GM21381 (cell line): ENCODE measurements around the gene CRMP1.

ENCODE experiments used
- ATAC-seq: cut with Tn5 transposase; IDR thresholded peaks from one replicate; pipeline ENCODE4 v1.9.1; 2021; ENCODE audit warnings: mild to moderate bottlenecking, moderate library complexity; ENCODE audit not compliant: unreplicated experiment

CRMP1 gene

DNA sequence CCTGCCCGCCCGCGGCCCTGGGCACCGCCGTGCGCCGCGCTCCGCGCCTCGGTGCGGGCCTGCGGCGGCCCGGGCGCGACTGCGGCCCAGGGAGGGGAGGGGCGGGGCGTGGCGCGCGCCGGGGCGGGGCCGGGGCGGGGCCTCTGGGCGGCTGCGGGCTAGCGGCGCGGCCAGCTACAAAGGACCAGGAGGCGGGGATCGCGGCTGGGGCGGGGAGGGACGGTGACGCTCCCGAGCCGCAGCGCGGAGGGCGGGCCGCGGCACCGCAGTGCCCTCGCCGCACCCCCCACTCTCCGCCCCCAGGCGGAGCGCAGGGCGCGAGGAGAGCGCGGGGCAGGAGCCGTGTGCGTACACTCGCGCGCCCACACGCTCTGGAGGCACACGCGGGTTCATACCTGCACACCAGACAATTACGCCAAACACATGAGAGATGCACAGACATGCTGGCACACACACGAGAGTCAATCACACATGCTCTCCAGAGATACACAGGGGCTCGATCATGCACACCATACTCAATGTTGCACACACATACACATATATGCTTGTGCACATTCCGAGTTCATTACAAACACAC lies at the start of gene CRMP1:
Gene CRMP1, minus strand, starts transcription at position 83 of the 577 bp plus-strand sequence. CDS start 117 bp downstream, outside the sequence.
- ATAC-seq: no peak

DNA sequence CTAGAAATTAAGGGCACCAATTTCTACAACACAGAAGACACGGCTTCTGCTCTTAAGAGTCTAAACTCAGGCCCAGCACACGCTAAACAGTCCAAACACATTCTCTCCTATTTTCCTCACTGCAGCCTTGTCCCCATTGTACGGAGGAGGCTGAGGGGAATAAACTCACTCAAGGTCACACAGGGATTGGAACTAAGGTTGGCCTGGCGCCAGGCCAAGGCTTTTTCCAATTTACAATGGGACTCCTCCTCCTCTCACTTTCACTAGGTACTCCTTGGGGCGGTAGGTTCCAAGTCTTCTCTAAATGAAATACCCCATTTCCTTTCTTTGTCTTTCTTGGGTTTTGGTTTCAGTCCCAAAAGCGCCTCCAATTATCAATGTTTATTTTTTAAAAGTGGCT lies 48.7 kb upstream of the CRMP1 start:
- ATAC-seq: no peak

DNA sequence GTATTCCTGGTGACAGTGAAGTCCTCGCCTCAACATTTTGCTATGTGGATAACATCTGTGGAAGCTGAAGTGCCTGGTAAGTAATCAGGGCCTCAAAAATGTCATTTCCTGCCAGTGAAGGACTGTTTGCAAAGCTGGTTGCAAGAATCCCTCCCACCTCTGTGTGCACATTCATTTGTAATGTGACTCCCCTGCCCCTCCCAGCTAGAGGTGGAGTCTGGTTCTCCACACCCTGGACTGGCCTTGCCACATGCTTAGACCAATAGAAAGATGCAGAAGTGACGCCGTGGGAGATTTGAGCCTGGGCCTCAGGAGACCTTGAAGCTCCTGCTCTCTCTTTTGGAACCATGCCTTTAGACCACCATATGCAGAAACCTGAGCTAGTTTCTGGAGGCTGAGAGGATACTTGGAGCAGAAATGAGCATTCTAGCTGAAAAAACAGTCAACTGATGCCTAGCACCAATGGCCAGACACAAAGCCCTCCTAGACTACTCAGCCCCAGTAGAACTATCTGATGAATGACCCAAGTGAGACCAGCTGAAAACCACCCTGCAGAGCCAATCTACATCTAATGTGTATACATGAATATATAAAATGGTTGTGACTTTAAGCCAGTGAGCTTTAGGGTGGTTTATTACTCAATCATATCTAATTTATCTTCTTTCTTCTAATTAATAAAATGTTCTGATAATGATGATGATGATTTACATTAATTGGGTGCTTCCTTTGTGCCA lies 47.8 kb upstream of the CRMP1 start:
- ATAC-seq: no peak

DNA sequence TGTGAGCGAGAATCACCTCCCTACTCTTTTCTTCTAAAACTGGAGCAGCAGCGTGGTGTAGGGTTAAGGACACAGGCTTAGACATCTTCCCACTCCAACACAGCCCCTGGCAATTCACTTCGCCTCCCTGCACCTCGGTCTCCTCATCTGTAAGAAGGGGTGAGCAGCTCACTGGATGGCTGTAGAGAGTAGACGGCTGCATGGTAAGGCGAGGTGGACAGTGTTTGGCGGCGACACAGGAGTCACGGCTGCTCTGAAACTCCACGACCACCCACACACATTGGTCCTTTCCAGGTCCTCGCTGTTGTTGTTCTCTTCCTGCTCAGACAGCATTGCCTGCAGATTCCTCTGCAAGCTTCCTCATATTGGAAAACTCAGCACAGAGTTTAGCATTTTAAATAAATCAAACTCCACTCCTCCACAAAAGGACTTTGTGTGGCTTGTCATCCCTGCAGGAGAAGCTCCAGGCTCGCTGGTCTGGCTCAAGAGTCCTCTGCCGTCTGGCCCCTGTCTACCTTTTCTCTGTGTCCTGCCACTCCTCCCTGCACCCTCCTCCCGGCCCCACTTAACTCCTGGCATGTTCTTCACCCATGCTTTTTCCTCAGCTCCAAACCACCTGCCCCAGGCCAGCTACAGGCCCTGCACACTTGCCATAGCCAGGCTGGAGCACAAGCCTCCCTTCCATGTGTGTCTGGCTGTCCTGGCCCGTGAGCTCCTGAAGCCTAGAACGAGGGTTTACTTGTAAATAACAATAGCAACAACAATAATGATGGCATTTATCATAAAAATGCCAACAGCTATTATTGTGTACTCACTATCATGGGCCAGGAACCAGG lies 41.3 kb upstream of the CRMP1 start:
- ATAC-seq: no peak

DNA sequence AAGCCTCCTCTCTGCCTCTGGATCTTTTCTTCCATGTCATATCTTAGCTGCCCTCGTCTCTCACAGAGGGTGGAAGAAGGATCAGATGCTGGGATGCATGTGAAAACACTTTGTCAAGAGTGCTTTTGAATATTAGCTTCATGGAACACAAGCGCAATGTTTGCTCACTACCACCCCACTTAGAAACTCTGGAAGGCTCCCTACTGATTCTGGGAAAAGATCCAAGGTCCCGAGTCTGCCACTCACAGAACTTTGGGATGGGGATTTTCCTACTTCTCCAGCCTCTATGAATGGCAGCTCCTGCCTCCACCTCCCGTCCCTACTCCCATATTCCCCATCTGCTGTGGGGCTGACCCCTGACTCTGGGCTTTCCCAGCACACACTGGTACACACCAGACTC lies 40.2 kb upstream of the CRMP1 start:
- ATAC-seq: no peak

DNA sequence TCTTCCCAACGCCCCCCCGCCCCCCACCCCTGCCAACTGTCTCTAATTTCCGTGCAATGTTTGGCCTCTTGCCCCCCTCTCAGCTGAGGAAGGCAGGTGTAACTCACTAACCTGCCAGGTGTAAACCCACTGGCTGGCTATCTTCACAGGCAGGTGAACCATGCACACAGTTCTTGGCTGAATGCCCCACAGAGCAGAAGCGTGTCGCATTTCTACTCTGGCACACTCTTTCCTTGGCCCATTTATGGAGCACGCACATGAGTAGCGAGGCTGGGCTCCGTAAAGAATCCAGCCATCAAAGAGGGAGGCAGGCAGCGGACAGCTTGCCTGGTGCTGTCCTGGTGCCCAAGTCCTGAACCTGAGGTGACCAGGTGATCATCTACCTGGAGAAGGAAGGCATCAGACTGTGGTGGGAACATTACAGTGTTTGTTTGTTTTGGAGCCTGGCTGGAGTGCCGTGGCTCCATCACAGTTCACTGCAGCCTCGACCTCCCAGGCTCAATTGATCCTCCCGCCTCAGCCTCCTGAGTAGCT lies 39.2 kb upstream of the CRMP1 start:
- no peak for ATAC-seq

DNA sequence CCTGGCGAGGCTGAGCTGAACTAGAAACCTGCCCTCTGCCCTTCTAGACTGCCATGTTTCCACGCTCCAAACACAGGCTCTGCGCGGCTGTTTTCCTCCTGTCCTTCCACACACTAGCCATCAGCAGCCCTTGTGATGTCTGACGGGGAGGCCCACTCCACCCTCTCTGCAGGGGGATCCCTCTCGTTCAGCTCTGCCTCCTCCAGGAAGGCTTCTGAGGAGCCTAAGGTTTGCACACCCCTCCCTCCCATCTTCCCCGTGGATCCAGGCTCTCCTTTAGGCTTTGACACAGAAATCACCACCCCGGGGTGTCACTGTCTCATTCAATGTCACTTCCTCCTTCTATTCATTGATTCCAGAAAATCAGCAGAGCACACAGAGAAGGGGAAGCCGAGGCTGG lies 38.6 kb upstream of the CRMP1 start:
- ATAC-seq: no peak

DNA sequence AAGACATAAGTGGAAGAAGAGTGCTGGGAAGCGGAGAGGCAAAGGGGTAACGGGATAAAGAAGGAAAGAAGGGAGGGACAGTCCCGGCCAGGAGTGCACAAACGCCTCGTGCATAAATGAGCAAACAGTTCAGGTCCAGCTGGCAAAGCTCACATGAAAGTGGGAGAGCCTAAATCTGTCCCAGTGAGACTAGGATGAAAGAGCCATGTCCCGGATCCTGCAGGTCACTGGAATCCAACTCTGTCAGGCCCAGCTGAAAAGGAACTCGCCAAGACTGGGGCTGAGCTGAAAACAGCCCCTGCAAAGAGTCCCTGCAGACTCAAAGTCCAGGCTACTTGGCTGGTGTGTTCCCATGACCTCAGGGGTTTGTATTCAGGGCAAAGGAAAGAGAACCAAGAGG lies 38.0 kb upstream of the CRMP1 start:
- ATAC-seq: no peak

DNA sequence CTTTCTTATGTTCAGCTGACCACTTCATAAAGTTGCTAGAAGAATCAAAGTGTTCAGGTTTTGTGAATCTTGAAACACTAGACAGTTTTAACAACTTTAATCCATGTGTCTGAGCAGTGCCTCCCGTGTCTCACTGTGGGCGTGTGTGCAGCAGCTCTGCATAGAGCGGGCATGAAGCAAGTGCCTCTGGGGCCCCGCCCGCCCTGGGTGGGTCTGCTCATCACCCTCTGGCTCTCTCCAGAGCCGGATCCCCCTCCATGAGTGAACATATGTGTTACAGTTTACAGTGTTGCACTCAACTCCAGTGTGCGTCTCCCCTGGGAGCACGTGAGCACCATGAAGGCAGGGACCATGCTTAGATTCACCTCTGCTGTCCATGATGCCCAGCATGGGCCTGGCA lies 37.6 kb upstream of the CRMP1 start:
- no peak for ATAC-seq

DNA sequence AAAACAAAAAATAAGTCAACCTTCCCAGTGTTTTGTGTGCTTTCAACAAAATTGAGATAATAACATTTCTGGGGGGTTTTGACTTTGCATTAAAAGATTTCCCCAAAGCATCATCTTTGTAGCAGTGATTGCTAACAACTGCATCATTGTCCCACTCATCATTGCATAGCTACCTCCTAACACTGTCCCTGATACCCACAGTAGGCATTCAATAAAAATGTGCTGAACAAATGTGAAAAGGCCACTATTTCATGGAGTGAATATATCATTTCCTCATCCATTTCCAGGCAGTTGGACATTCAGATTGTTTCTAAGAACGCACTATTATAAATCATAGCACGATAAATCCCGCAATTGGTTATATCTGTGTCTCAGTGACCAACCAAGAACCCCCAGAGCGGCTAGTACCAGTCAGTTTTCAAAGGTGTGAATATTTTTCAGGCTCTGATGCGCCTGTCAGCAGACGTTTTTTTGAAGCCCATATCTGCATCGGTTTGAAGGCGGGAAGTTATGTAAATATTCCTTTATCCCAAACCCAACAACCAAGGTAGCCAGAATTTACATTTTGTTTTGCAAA lies 36.0 kb upstream of the CRMP1 start:
- ATAC-seq: no peak

DNA sequence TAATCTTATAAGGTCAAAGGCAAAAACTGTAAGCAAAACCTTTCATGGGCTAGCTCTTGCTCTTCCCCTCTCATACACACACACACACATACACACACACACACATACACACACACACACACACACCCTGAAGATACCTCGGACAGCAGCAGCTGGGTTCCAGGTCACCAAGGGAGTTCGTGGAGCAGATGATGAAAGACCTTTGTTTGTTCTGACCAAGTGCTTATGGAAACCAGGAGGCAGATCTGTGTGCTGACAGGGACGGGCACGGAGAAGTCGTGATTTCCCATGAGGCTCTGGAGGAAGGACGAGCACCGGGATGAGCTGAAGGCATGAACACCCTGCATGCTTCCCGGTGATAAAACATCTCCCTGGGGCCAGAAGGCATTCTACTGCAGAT lies 35.4 kb upstream of the CRMP1 start:
- no peak for ATAC-seq

DNA sequence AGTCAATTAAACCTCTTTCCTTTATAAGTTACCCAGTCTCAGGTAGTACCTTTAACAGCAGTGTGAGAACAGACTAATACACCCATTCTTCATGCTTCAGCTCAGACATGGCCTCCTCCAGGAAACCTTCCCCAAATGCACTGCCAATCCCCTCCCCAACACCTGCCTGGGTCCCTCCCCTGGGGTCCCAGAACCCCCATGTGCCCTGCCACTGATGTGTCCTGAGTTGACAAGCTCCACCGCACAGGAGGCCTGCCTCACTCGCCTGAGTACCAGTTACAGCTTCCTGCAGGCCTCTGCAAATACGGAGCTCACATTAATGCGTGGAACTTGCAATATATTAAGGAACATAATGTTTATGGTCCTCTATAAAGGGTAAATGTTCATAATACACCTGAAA lies 34.9 kb upstream of the CRMP1 start:
- ATAC-seq: no peak

DNA sequence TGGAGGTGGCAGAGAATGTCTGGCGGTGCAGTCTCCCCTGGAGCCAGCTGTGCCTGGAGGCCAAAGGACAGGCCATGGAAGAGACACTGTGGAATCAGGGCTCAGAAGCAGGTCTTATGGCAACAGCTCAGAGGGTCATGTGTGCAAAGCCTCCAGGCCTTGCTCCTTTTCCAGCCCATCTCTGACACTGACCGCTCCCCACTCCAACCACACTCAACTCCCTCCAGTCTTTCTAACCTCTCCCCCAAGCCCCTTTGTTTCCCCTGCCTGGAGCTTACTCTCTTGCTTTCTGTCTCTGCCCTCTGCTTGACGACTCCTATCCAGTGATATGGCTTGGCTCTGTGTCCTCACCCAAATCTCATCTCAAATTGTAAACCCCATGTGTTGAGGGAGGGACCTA lies 34.2 kb upstream of the CRMP1 start:
- no peak for ATAC-seq

DNA sequence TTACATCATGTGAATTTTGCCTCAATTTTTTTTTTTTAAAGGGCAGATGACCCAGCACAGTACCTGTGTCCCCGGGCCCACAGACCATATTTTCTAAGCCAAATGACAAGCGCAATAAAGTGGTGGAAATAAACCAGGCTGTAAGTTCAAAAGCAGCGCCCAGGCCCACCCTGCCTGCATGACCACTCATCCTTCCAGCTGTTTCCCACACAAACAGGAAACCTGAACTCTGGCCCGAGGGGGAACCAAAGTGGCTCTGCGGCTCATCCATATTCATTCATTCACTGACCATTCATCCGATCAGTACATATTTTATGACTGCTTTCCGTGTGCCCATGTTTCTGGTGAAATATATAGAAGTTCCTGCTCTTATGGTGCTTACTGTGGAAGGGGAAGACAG lies 33.7 kb upstream of the CRMP1 start:
- no peak for ATAC-seq

DNA sequence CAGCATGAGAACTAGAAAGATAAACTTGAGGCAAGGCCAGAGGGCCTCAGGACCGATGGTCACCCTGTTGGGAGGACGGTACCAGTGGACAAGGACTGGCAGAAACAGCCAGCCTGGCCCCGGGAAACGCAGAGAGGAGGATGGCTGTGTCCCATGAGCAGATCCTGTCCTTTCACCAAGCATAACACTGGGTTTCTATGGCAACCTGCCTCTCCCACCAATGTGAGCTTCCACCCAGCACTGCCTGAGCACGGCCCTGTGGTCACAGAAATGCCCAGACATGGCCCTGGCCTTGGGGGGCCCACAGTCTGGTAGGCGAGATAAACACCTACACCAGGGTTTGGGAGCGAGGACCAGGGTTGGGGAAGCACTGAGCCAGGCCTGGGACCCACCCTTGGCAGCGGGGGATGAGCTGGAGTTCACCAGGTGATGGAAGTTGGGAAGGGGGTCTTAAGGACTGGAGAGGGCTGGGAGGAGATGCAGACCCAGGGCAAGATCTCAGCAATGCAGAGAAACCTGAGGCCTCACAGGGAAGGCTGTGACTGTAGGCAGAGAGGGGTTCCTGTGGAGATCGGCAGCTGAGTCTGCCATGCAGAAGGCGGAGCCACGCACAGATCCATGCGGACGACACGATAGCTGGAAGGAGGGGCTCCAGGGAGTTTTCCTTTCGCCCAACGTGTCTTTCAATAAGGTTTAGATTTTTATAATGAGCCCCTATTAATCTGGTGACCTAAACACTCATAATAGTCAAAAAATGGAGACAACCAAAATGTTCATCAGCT lies 32.7 kb upstream of the CRMP1 start:
- no peak for ATAC-seq

DNA sequence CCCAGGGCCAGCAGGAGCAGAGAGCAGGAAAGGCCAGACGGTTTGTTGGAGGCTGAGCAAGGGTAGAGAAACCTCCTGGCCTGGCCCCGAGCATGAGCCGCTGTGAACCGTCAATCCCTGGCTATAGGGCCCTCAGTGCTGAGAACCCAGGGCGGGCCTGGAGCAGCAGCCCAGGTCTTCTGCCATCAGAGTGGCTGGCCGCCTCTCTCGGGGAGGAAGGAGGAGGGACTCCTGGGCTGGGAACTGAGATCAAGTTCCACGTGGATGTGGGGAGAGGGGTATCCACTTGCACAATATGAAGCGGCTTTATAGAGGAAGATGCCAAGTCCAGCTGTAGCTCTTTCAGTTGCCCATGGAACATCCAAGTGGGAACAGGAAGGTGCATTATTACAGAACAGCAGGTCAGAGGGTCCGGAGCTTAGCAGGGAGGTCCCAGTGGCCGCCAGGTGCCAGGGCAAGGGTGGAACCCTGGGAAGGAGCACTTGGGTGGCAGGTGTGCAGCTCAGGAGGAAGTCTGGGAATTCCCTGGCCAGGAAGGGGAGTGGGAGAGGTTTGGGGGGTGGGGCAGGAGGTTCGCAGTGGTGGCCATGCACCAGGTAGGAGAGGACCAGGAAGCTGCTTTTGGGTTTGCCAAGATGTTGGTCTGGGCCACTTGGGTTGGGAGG lies 31.7 kb upstream of the CRMP1 start:
- no peak for ATAC-seq

DNA sequence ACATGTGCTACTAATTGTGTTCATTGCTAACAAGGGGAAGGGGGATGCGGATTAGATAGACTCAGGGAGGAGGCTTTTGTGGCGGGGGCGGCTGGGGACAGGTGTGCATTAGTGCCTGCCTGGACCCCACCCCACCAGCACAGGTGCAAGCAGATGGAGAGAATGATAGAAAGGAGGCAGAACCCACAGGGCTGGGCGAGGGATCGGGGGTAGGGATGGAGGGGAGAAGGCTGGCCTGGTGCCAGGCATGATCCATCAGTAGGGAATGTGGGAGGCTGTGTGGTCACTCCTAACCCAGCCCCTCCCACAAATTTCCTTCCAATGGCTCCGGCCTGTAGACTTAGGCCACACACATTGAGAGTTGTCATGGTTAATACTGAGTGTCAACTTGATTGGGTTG lies 30.5 kb upstream of the CRMP1 start:
- no peak for ATAC-seq

DNA sequence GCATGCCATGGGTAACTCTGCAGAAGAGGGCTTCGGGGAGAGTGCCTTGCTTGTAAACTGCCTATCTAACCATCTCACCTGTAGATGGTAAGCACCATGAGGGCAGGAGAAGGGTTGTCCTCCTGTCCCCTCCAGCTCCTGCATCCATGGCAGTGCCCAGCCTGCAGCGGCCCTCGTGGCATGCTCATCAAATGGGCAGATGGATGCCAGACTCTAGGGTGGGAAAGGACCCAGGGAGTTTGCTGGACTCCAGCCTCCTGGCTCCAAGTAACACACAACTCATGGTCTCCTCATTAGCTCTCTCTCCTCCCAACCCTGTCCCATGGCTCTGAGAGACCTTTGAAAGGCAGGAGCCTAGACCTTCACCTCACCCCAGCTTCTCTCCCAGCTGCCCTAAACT lies 29.7 kb upstream of the CRMP1 start:
- ATAC-seq: no peak

DNA sequence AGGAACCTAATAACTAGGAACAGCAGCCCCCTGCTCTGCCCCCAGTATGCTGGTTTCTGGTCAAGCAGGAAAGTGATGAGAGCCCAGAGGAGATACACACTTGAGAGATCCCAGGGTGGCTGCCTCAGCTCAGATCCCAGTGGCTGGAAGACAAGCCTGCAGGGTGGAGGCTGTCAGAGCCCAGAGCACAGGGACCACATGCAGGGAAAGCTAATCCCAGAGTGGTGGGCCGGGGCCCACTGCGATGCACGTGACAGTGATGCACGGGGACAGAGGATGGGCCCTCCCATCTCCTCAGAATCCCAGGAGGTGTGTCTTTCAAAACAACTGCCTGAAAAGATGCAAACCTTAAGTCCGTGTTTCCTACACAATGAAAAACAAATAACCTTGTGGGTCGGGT lies 29.1 kb upstream of the CRMP1 start:
- no peak for ATAC-seq
